Glomerular endothelial cell (primary cell): ENCODE data around the gene TMEM31. TPM values are rescaled to one million over a fixed set of nuclear protein-coding genes. Genes with fewer than 3 reads are reported as not detected.
A peak's percentile ranks its signal among the peaks of the same experiment; 100 is the strongest.
"Not testable (repeated sequence)": the region's sequence is repeated elsewhere in the genome, so short reads cannot be mapped to it uniquely, and the experiment has no call there.

Source experiments
- DNase-seq: peaks from one replicate; pipeline ENCODE4 v3.0.0-alpha.2; 2011; ENCODE audit warnings: low read depth, low spot score; ENCODE audit errors: extremely low read depth
- total RNA-seq: library from RNA; depleted of rRNA; stranded (reverse); fragments of >200 nt; gene quantifications from 2 replicates; pipeline ENCODE4 v1.2.3, GENCODE V29; 2015

The TMEM31 gene
- total RNA-seq, 1 donor from 2014 or later: not detected

- no peak for DNase-seq
Observed at GRCh38 chrX:103722505-103722904, 11.8 kb downstream of the TMEM31 start.

- DNase-seq: no peak
Observed at GRCh38 chrX:103726477-103726876, 15.8 kb downstream of the TMEM31 start.

- no peak for DNase-seq
Observed at GRCh38 chrX:103727115-103727514, 16.4 kb downstream of the TMEM31 start.

DNA sequence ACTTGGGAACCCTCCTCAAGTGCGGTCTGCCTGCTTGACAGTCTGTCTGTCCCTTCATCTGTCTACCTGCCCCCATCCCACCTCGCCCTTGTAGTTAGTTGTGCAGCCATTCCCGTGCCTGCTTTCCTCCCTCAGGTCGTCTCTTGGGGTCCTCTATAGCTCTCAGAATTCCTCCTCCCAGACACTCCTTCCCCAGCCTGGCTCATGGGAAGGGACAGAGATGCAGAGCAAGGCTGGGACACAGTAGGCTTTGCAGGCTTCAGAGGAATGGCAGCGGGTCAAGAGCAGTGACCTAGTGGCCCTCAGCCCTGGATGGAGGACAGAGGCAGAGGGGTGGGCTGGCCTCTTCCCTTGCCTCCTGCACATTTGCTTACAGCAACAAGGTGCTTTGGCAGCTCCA is 18.3 kb downstream of the TMEM31 start:
- no peak for DNase-seq

DNA sequence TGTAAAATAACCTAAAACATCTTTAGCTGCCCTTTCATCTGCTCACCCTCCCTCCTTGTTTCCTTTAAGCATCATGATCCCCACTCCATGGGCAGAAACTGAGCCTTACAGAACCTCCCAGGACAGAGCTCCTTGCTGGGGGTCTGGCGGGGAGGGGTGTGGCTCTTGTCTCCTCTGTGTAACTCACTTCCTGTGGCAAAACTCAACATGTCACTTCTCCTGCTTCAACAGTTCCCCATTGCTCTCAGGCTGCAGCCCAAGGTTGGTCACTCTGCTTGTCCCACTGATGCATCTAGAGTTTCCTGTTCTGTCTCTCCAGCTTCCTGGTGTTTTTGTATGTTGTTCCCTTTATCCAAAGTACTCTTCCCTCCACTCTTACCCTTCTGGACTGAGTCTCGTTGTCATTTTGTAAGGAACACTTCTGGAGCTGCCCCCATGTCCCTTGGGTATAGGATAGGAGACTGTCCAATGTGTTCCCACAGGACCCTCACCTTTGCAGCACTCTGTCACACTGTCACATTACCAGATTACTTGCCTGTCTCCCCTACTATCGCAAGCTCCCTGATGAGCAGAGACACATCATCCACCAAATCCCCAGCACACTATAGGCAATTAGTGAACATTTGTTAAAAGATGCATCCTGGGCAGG is 19.6 kb downstream of the TMEM31 start:
- DNase-seq: no peak

DNA sequence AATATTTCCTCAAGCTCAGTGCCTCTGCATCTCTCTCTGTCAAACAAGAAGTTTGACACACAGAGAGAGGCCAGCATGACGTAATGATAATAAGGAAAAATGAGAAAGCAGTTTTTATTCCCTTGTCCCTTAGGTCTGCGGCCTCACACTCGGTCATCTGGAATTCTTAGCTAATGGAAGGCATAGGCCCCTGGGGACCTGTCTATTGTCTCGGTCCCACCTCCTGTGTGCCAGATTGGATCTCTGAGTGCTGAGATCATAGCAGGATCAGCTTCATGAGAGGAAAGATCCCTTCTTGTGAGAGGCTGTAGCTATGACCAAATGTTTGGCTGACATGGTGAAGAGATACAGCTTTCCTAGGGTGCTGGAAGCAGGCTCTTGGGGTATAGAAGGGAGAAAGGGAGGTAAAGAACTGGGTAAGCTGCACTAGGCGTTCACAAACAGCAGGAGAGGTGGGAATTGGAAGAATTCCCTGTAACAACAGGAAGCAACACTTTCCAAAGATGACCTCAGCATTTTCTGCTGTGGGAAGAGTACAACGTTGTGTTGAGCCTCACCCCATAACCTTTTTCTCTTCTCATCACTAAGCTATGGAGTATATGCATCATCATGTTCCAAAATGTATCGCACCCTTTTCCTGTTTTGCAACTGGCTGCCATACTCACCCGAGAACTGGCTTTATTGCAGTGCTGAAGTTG is 20.2 kb downstream of the TMEM31 start:
- peak; percentile 20 for DNase-seq

DNA sequence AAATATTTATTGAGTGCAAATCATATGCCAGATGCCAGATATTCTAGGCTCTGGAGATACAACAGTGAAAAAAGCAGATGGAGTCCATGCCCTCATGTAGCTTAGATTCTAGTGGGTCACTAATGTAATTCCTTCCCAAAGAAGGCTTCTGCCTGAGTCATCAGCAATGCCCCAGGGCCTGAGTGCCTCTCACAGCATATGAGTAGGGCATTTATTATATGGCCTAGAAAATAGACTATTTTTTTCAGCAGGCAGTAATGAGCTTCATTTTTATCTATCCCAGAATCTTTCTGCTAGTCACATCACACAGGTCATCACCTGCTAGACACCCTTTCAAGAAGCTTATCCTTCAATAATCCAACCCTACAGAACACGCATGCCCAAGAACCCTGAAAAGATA is 22.3 kb downstream of the TMEM31 start:
- no peak for DNase-seq

DNA sequence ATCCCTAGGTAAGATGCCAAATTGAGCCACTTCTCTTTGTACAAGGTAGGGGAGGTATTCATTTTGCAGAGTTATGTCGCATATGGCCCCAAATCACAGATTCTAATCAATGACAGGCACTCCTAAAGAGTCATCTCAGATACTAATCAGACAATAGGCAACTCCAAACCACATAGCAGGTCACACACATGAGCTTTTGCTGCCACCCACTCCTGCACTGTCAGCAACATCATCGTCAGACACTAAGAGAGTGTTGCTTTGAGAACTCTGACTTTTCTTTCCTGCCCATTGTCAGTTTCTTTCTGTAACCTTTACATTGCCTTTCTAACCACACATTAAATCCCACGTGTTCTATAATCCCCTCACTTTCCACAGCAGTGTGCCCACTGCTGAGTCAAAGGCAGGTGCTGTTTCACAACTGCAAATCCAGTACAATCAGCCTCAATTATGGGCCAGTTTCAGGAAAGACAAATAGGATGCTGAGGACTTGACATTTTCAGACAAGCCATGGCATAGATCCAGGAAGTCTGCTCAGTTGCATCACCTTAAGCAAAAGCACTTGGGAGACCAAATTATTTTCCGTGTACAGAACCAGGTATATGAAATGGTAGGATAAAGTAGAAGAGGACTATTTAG is 23.5 kb downstream of the TMEM31 start:
- DNase-seq: no peak

DNA sequence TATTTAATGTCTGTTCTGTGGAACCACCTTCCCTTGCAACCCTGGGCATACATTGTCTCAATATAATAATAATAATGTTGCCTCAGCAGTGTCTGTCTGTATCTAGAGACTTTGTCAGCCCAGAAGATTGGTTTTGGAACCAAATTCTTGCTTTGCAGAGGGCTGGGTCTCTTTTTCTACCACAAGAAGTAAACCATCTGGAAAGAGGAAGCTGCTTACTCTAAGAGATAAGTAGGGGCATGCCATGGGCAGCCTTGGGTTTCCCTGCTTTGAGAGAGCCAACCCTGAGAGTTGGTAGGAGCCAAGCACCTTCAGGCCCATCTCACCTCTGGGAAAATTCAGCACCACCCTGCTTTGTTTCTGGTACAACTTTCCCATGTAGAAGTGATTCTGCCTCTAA is 27.0 kb downstream of the TMEM31 start:
- no peak for DNase-seq

- no peak for DNase-seq
Observed at GRCh38 chrX:103739421-103739820, 28.7 kb downstream of the TMEM31 start.

DNA sequence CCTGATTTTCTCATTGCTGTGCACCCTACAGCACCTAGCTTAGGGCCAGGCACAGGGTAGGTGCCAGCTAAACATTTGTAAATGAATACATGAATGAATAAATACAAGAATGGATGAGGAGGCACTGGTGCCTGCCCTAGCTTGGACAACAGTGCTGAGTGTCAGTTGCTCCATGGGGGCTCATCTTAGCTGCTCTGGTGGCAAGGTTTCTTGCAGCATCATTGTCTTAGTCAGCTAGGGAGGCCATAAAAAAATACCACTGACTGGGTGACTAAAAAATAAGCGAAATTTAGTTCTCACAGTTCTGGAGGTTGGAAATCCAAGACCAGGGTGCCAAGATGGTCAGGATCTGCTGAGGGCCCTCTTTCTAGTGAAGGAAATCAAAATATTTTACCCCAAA is 31.2 kb downstream of the TMEM31 start:
- no peak for DNase-seq

DNA sequence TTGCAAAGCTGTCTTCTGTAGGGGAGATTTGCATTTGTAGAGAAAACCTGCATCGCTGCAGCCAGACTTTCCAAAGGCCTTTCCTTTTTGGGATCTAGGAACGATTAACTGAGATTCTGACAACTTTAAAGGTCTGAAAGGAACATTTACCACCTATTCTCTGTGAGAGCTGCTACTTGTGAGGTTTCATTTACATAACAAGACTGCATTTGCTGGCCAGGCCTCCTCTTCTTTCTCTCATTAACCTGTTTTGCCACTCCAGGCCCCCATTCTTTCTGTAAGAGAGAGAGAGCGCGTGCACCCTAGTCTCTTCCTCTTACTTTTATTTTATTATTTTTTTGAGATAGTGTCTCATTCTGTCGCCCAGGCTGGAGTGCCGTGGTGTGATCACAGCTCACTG is 31.6 kb downstream of the TMEM31 start:
- DNase-seq: no peak

DNA sequence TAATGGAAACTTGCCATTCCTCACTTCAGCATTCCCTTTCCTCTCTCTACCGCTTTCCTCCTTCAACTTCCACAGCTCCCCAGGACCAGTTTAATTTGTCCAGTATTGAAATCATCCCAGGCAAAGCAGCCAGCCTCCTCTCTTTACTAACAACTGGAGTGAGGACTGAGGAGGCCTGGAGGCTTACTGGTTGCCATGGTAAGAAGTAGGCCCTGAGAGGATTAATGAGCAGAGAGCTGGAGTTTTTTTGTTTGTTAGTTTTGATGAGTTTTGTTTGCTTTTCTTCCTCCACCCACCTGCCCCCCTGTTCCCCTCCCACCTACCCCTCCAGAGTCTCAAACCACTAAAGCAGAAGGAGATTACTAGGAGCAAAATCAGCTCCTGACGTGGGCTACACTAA is 36.5 kb downstream of the TMEM31 start:
- DNase-seq: no peak

DNA sequence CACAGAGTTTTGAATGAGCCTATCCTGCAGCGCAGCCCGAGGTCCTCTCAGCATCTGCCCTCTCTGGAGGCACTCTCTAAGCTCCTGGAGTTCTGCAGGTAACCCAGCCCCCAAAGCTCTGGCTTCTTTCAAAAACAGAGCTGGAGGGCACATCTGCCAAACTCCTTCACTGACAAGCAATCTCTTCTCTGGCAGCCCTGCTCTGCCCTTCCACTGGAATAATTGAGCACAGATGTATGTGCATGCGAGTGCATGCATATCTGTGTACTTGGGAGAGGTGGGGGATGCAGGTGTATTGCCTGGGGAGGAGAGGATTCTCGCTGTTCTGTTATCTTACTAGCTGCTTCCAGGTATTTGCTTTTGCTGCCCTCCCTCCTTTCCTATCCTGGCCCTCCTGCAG is 43.7 kb downstream of the TMEM31 start:
- no peak for DNase-seq

GRCh38 chrX:103756736-103757135 is 46.0 kb downstream of the TMEM31 start:
- no peak for DNase-seq

- DNase-seq: no peak
Observed at GRCh38 chrX:103758555-103758954, 47.8 kb downstream of the TMEM31 start.

GRCh38 chrX:103763541-103763940 is 52.8 kb downstream of the TMEM31 start:
- not testable (repeated sequence) for DNase-seq

Other genes starting within 250 kb of the TMEM31 start
- gene RAB40A, start 191.4 kb upstream of the TMEM31 start, total RNA-seq: 0.12 TPM in 1 of 2 replicates, not detected in the other
- gene TCEAL4, start 125.4 kb upstream of the TMEM31 start, total RNA-seq: 54.8 and 62.0 TPM in 2 replicates
- gene TCEAL3, start 102.9 kb upstream of the TMEM31 start, total RNA-seq: 17.3 and 19.0 TPM in 2 replicates
- 16.7 and 21.2 TPM in 2 replicates for gene TCEAL1, start 81.9 kb upstream of the TMEM31 start, total RNA-seq
- 296 and 405 TPM in 2 replicates for gene MORF4L2, start 24.2 kb upstream of the TMEM31 start, total RNA-seq
- not detected in 2 replicates for gene PLP1, start 65.9 kb downstream of the TMEM31 start, total RNA-seq
- 0.63 and 1.5 TPM in 2 replicates for gene RAB9B, start 121.3 kb downstream of the TMEM31 start, total RNA-seq